HepG2 (cell line): ENCODE results near the gene THADA. TPM values are rescaled to one million over a fixed set of nuclear protein-coding genes. Genes with fewer than 3 reads are reported as not detected.

Experiments used
- ATAC-seq: fragments of 200-7000 bp; cut with Tn5 transposase; 3 replicates; pipeline ENCODE4 v1.9.1; 2020; ENCODE audit warnings: mild to moderate bottlenecking, moderate library complexity
- BruUV-seq: library from RNA; stranded (reverse); fragments of 400-500 nt; replicated peaks from 2 replicates; lab custom pipeline; 2021; lab: Mats Ljungman, UMichigan
- CTCF ChIA-PET: fragments of 300-600 bp; formaldehyde crosslinking; extraction: SDS; loops from one replicate; lab custom pipeline; 2021; ENCODE audit warnings: low total read pairs, inconsistent platforms, low intra/inter-chr PET ratio; lab: Yijun Ruan, JAX
- POLR2A ChIA-PET: fragments of 350-600 bp; sonication (Branson Sonifier 250); formaldehyde crosslinking; loops from one replicate; lab custom pipeline; 2020; ENCODE audit warnings: antibody characterized with exemption, inconsistent platforms; lab: Yijun Ruan, JAX
- DNase-seq: peaks from one replicate; pipeline ENCODE4 v3.0.0-alpha.2; 2015; ENCODE audit warnings: low spot score
- FAIRE-seq: peaks from 3 replicates; lab custom pipeline; 2011; peaks lifted over from hg19 to GRCh38; lab: Jason Lieb, UNC
- H2AFZ ChIP-seq: one replicate; pipeline ENCODE4 v1.6.1; 2011; ENCODE audit warnings: low read length, inconsistent platforms
- H3K27ac ChIP-seq: fragments of 300-600 bp; 3 replicates; pipeline ENCODE4 v1.8.0; 2011; ENCODE audit warnings: mixed run types, mild to moderate bottlenecking, mixed read lengths, low read length, inconsistent platforms; ENCODE audit not compliant: insufficient read depth; ENCODE audit errors: extremely low read length
- H3K27me3 ChIP-seq, 2 experiments: fragments of 200-600 bp in 1 of 2; 2 replicates in 1 of 2; 3 replicates in 1 of 2; pipeline versions ENCODE4 v1.6.0 to v1.8.0; 2011; ENCODE audit warnings: low read length in 2 of 2, mild to moderate bottlenecking in 2 of 2, moderate library complexity in 2 of 2, inconsistent platforms in 1 of 2; ENCODE audit not compliant: insufficient read depth in 2 of 2, control insufficient read depth in 1 of 2
- H3K36me3 ChIP-seq, 2 experiments: fragments of 200-600 bp in 1 of 2; replicated peaks in 1 of 2; 2 replicates in 1 of 2; 3 replicates in 1 of 2; pipeline versions ENCODE4 v1.5.1 to v1.8.0; 2011; ENCODE audit warnings: low read length in 2 of 2, inconsistent platforms in 1 of 2; ENCODE audit not compliant: insufficient read depth in 2 of 2, control insufficient read depth in 1 of 2
- H3K4me1 ChIP-seq: 2 replicates; pipeline ENCODE4 v1.5.1; 2012; ENCODE audit warnings: low read length, inconsistent platforms; ENCODE audit not compliant: insufficient read depth
- H3K4me2 ChIP-seq: 2 replicates; pipeline ENCODE4 v1.6.0; 2011; ENCODE audit warnings: low read depth, low read length, inconsistent platforms
- H3K4me3 ChIP-seq, 3 experiments: fragments of 200-600 bp in 1 of 3; sonication (generic), shearing (Covaris generic) in 1 of 3; replicated peaks in 1 of 3; 2 replicates each; pipeline ENCODE4 v1.5.1; 2011 to 2016; ENCODE audit warnings: low read length in 3 of 3, inconsistent platforms in 2 of 3, low read depth in 2 of 3, mild to moderate bottlenecking in 2 of 3, control low read depth in 1 of 3, mixed read lengths in 1 of 3; ENCODE audit not compliant: insufficient read depth in 1 of 3
- H3K79me2 ChIP-seq: one replicate; pipeline ENCODE4 v1.6.1; 2011; ENCODE audit warnings: low read length, inconsistent platforms; ENCODE audit not compliant: insufficient read depth
- H3K9ac ChIP-seq: 2 replicates; pipeline ENCODE4 v1.6.0; 2011; ENCODE audit warnings: mild to moderate bottlenecking, low read depth, low read length, inconsistent platforms; ENCODE audit not compliant: insufficient read depth
- H3K9me3 ChIP-seq: 2 replicates; pipeline ENCODE4 v1.5.1; 2012; ENCODE audit warnings: mild to moderate bottlenecking, low read length
- H4K20me1 ChIP-seq: 2 replicates; pipeline ENCODE4 v1.6.0; 2011; ENCODE audit warnings: inconsistent platforms, mild to moderate bottlenecking, low read length, moderate library complexity; ENCODE audit not compliant: insufficient read depth
- CBX2 ChIP-seq, 2 experiments: fragments of 200-600 bp in 1 of 2; sonication (generic); formaldehyde crosslinking in 1 of 2; IDR thresholded peaks; 2 replicates each; pipeline versions ENCODE4 v1.7.0 to v1.8.1; 2018 to 2022; ENCODE audit warnings: low read depth in 2 of 2, low read length in 1 of 2, mild to moderate bottlenecking in 1 of 2, missing genetic modification reagents in 1 of 2
- CHD4 ChIP-seq: fragments of 200-600 bp; sonication (generic); IDR thresholded peaks from 2 replicates; pipeline ENCODE4 v1.7.0; 2017; ENCODE audit warnings: mild to moderate bottlenecking, low read length, borderline replicate concordance
- HDAC6 ChIP-seq: fragments of 200-600 bp; sonication (generic); IDR thresholded peaks from 2 replicates; pipeline ENCODE4 v1.7.0; 2017; ENCODE audit warnings: mild to moderate bottlenecking, antibody characterized with exemption, low read length, low read depth
- KDM3A ChIP-seq: IDR thresholded peaks from 2 replicates; pipeline ENCODE4 v1.6.1; 2018; ENCODE audit warnings: low read depth, missing compliant biosample characterization
- LRRFIP1 ChIP-seq: sonication (generic); formaldehyde crosslinking; conservative IDR thresholded peaks from 2 replicates; pipeline ENCODE4 v1.4.0; 2020; ENCODE audit warnings: missing genetic modification reagents
- ZNF136 ChIP-seq: sonication (generic); formaldehyde crosslinking; IDR thresholded peaks from 2 replicates; pipeline ENCODE4 v1.8.1; 2022; ENCODE audit warnings: low read depth, mild to moderate bottlenecking, moderate library complexity, missing genetic modification reagents
- ZNF335 ChIP-seq: sonication (generic); formaldehyde crosslinking; IDR thresholded peaks from 2 replicates; pipeline ENCODE4 v1.4.0; 2020; ENCODE audit warnings: missing genetic modification reagents
- ZNF687 ChIP-seq: sonication (generic); formaldehyde crosslinking; IDR thresholded peaks from 2 replicates; pipeline ENCODE4 v1.5.1; 2020; ENCODE audit warnings: mild to moderate bottlenecking, missing genetic modification reagents, moderate library complexity
- ZZZ3 ChIP-seq: sonication (generic); formaldehyde crosslinking; IDR thresholded peaks from 2 replicates; pipeline ENCODE4 v1.4.0; 2020; ENCODE audit warnings: missing genetic modification reagents, mild to moderate bottlenecking, borderline replicate concordance
- WGBS: methylation state at CpG from one replicate; pipeline ENCODE4 v1.1.6; 2017; ENCODE audit warnings: low lambda C conversion rate; 5-methylcytosine and 5-hydroxymethylcytosine counted together
- in situ Hi-C: cut with HindIII; loops from 2 replicates; pipeline ENCODE4 v1.10.0; 2017; ENCODE audit warnings: low pct_unique_long_range_greater_than_20kb; ENCODE audit not compliant: extremely low pct_ligation_motif_present
- intact Hi-C: fragments of 100-400 bp; cut with micrococcal nuclease; formaldehyde crosslinking; loops from one replicate; pipeline ENCODE4 v1.10.0; 2022; ENCODE audit not compliant: unreplicated experiment
- polyA plus RNA-seq, 8 experiments: library from polyadenylated mRNA; depleted of rRNA in 3 of 8; stranded (reverse) in 7 of 8; unstranded in 1 of 8; fragments of >200 nt; fragmentation: Illumina TruSeq in 4 of 8; extraction: Trizol in 4 of 8; gene quantifications; 2 replicates each; pipeline versions ENCODE4 v1.2.1 to v1.2.3, GENCODE V29; 2011 to 2016; ENCODE audit warnings: low read depth in 4 of 8, missing spikeins in 1 of 8, mixed read lengths in 1 of 8; ENCODE audit not compliant: insufficient read depth in 1 of 8
- total RNA-seq, 5 experiments: library from RNA; depleted of rRNA; stranded (reverse); fragments of >200 nt; fragmentation: Illumina TruSeq; extraction: Trizol; gene quantifications; 2 replicates each; pipeline ENCODE4 v1.2.3, GENCODE V29; 2016; ENCODE audit warnings: low read depth in 1 of 5

Gene THADA
- total and polyA plus RNA-seq, 2 of the 13 experiments (the other 11 are each of a cell fraction or from before 2014, with no cell fraction given), result 12.7 to 21.7 TPM

- intact Hi-C loops, result no loop called here
- ChIA-PET CTCF (no interaction called here), POLR2A (interaction anchor here (1.5 kb wide), 1 partner anchor 190 kb away, joined by 3 read pairs; the partner anchor contains the start of gene ZFP36L2)
- in situ Hi-C loops, result no loop called here
- H3K36me3 ChIP-seq, result no peaks in the 10 kb centered on the region
- H3K79me2 ChIP-seq, result no peaks in the 10 kb centered on the region
- no TSS peak for BruUV-seq
- H3K4me2 ChIP-seq, result no peak overlapping the region
- no peak for ATAC-seq
- no peaks in the 10 kb centered on the region for H3K9me3 ChIP-seq
- H3K27me3 ChIP-seq, result no peaks in the 10 kb centered on the region
- H3K4me3 ChIP-seq, result no peak overlapping the region
- WGBS, result 90% methylated on average over 1 of the region's 1 CpG
- no peak for DNase-seq
- no peak for FAIRE-seq
- no peak overlapping the region for H2AFZ ChIP-seq
- H3K9ac ChIP-seq, result no peak overlapping the region
- no peaks in the 10 kb centered on the region for H4K20me1 ChIP-seq
- H3K4me1 ChIP-seq, result peaks cover 55% of the 10 kb centered on the region
- no peak for TF ChIP-seq CBX2 (IDR thresholded peaks at IDR 0.05; ENCODE audit: low read depth, low read length)
- TF ChIP-seq CBX2 (CRISPR knock-in tag; IDR thresholded peaks at IDR 0.05; ENCODE audit: low read depth), result no peak
- no peak for TF ChIP-seq ZNF335 (CRISPR knock-in tag)
- no peak for TF ChIP-seq KDM3A (CRISPR knock-in tag)
- no peak for TF ChIP-seq CHD4
- no peak for TF ChIP-seq HDAC6
- TF ChIP-seq ZZZ3 (CRISPR knock-in tag), result no peak
- H3K27ac ChIP-seq, result no peak overlapping the region
Observed at GRCh38 chr2:43417300-43417699, 178.5 kb downstream of the THADA start.

GRCh38 chr2:43415592-43415991 lies 180.2 kb downstream of the THADA start:
- POLR2A ChIA-PET, result no interaction called here
- CTCF ChIA-PET, result no interaction called here
- WGBS, result 91% methylated on average over 7 of the region's 7 CpGs
- TF ChIP-seq ZNF136 (no peak), LRRFIP1 (CRISPR knock-in tag) (no peak), ZNF687 (CRISPR knock-in tag) (no peak)

More at GRCh38 chr2:43415592-43415991, 180.2 kb downstream of the THADA start:
- Histone ChIP-seq H3K9ac (no peak overlapping the region), H3K27me3 (no peaks in the 10 kb centered on the region), H3K27ac (no peak overlapping the region), H3K4me3 (no peak overlapping the region), H3K4me1 (peaks cover 41% of the 10 kb centered on the region), H3K9me3 (no peaks in the 10 kb centered on the region), H3K4me2 (no peak overlapping the region), H2AFZ (no peak overlapping the region), H3K36me3 (no peaks in the 10 kb centered on the region), H3K79me2 (no peaks in the 10 kb centered on the region), H4K20me1 (no peaks in the 10 kb centered on the region)
- no peak for FAIRE-seq
- no peak for DNase-seq
- BruUV-seq, result no TSS peak
- intact Hi-C loops, result no loop called here
- in situ Hi-C loops, result no loop called here
- no peak for ATAC-seq
